ENCODE results near the gene CD59. TPM values are rescaled to one million over a fixed set of nuclear protein-coding genes. Genes with fewer than 3 reads are reported as not detected.
A peak's percentile ranks its signal among the peaks of the same experiment; 100 is the strongest.

CD59 gene
- total RNA-seq, 2 experiments from 2014 or later, result 79.4 TPM

GRCh38 chr11:33724644-33725035 is 11.6 kb downstream of the CD59 start:
- ChIA-PET POLR2A (interaction anchor here (1.1 kb wide), 1 partner anchor 9 kb away, joined by 5 read pairs; no protein-coding TSS in a partner anchor), CTCF (interaction anchor here (1.2 to 1.8 kb wide), 2 partner anchors 9 to 18 kb away, joined by 3 to 6 read pairs; no protein-coding TSS in a partner anchor)
- H3K4me3 Mint-ChIP-seq, result no peak overlapping the region
- H3K27ac Mint-ChIP-seq, result no peak overlapping the region
- H3K9me3 Mint-ChIP-seq, result no peaks in the 10 kb centered on the region
- H3K36me3 Mint-ChIP-seq, result peaks cover 27% of the 10 kb centered on the region
- no peak for DNase-seq
- intact Hi-C loops (cut with micrococcal nuclease), result loop anchor here (5.0 kb wide), 1 partner anchor 48 kb away; the partner anchor contains the start of gene FBXO3
- H3K4me1 Mint-ChIP-seq (ENCODE audit: low read depth), result peaks cover 49% of the 10 kb centered on the region
- H3K27me3 Mint-ChIP-seq, result no peaks in the 10 kb centered on the region

DNA sequence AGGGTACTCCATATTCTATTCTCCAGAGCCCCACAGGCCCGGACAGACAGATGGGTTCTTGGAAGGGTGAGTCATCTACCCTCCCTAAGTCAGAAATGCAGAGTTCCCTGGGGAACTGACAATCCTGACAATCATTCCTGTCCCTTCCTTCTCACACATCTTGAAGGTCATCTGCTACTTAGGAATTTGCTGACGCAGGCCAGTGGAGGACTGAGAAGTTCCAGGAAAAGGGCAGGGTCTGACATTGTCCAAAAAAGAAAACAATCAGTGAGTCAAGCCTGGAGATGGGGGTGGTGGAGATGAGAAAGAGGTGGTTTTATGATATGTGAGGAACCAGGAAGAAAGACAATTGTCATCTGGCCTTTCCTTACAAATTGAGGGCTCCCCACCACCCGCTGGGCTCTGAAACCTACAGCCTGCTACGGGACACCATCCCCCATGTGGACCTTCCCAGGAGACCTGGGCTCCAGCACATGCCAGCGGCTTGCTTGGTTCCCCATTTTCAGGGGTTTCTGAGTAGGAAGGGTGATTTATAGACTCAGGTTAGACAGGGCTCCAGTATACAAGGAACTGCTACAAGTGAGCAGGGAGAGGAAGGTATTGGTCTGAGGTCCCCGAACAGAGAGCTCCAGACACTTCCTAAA is 12.9 kb downstream of the CD59 start:
- H3K27ac Mint-ChIP-seq, result peak overlapping the region; percentile 81
- peak; percentile 25 for DNase-seq
- H3K4me3 Mint-ChIP-seq, result no peak overlapping the region

DNA sequence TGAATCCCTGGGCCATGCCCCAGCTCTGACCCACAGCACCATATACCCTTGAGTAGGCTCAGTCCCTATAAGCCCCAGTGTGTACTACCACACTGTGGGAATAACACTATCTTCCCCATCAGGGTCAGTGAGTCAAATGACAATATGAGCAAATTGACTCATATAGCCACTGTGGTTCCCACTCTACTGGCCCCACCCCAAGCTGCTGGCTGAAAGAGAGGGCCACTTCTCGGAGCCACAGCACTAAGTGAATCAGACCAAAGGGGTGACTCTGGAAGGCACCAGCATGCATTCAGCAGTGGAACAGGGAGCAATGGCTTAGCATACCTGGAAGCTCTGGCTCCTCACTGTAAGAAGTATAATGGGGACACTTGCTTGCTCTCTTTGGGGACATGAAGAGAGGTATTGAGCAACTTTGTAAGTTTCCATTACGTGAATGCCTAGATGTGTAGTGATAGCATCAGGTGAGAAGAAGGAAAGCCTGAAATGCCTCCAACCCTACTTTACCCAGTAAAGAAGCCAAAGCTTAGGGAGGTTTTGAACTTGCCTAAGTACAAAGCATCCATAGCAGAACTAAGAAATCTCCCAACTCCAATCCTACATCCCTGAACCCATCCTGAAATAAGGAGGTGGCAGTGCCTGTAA is 13.5 kb downstream of the CD59 start:
- CTCF ChIA-PET, result interaction anchor here (0.7 to 1.3 kb wide), 5 partner anchors 13 to 20 kb away, joined by 3 to 5 read pairs (median 4); no protein-coding TSS in a partner anchor
- intact Hi-C loops (cut with micrococcal nuclease), result loop anchor here (1.0 to 5.0 kb wide), 3 partner anchors 10 to 50 kb away; partner anchors contain the start of gene FBXO3
- Mint-ChIP-seq H3K9me3 (no peaks in the 10 kb centered on the region), H3K27ac (peak overlapping the region; percentile 81), H3K27me3 (no peaks in the 10 kb centered on the region), H3K36me3 (peaks cover 27% of the 10 kb centered on the region), H3K4me1 (ENCODE audit: low read depth) (peaks cover 46% of the 10 kb centered on the region), H3K4me3 (no peak overlapping the region)
- peak; percentile 82 for DNase-seq
- POLR2A ChIA-PET, result interaction anchor here (0.7 to 2.0 kb wide), 6 partner anchors 9 to 31 kb away, joined by 3 to 13 read pairs (median 4); partner anchors contain the start of gene CD59

More for the DNA sequence above, 12.9 kb downstream of the CD59 start:
- peaks cover 30% of the 10 kb centered on the region for H3K36me3 Mint-ChIP-seq
- intact Hi-C loops (cut with micrococcal nuclease), result loop anchor here (5.0 kb wide), 1 partner anchor 49 kb away; the partner anchor contains the start of gene FBXO3
- H3K4me1 Mint-ChIP-seq (ENCODE audit: low read depth), result peaks cover 46% of the 10 kb centered on the region
- ChIA-PET CTCF (interaction anchor here (0.7 to 1.8 kb wide), 6 partner anchors 8 to 19 kb away, joined by 3 to 6 read pairs (median 4); no protein-coding TSS in a partner anchor), POLR2A (interaction anchor here (0.7 to 2.0 kb wide), 6 partner anchors 8 to 382 kb away, joined by 3 to 13 read pairs (median 5); partner anchors contain the start of gene CD59)
- H3K9me3 Mint-ChIP-seq, result no peaks in the 10 kb centered on the region
- no peaks in the 10 kb centered on the region for H3K27me3 Mint-ChIP-seq

DNA sequence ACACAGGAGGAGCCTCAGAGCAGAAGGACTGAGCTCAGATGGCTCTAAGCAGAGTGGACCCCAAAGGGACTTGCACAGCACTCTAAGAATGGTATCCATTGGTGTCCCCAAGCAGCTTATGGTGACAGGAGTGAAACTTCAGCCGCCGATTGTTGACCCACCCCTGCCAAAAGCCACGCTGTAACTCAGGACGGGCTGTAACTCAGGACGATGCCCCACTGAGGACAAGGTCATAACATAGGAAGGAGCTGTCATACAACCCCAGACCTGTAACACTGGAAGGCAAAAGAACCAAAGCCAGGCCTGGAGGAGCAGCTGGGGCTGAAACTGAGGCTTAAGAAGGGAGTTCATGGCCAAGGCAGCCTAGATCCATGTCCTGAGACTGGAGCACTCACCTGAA is 14.2 kb downstream of the CD59 start:
- Mint-ChIP-seq H3K27ac (no peak overlapping the region), H3K9me3 (no peaks in the 10 kb centered on the region), H3K36me3 (peaks cover 27% of the 10 kb centered on the region), H3K27me3 (no peaks in the 10 kb centered on the region), H3K4me3 (no peak overlapping the region), H3K4me1 (ENCODE audit: low read depth) (peaks cover 46% of the 10 kb centered on the region)
- ChIA-PET POLR2A (interaction anchor here (0.7 to 2.0 kb wide), 5 partner anchors 11 to 31 kb away, joined by 3 to 13 read pairs (median 4); partner anchors contain the start of gene CD59), CTCF (interaction anchor here (0.9 to 1.3 kb wide), 3 partner anchors 12 to 21 kb away, joined by 3 to 5 read pairs (median 4); no protein-coding TSS in a partner anchor)
- no peak for DNase-seq
- intact Hi-C loops (cut with micrococcal nuclease), result loop anchor here (1.0 to 5.0 kb wide), 3 partner anchors 10 to 50 kb away; partner anchors contain the start of gene FBXO3

GRCh38 chr11:33721426-33721825 is 14.8 kb downstream of the CD59 start:
- no peaks in the 10 kb centered on the region for H3K9me3 Mint-ChIP-seq
- no peaks in the 10 kb centered on the region for H3K27me3 Mint-ChIP-seq
- intact Hi-C loops (cut with micrococcal nuclease), result loop anchor here (5.0 kb wide), 1 partner anchor 51 kb away; the partner anchor contains the start of gene FBXO3
- peaks cover 44% of the 10 kb centered on the region for H3K4me1 Mint-ChIP-seq (ENCODE audit: low read depth)
- H3K4me3 Mint-ChIP-seq, result no peak overlapping the region
- POLR2A ChIA-PET, result interaction anchor here (0.9 to 2.0 kb wide), 2 partner anchors 12 to 15 kb away, joined by 3 to 13 read pairs; partner anchors contain the start of gene CD59
- CTCF ChIA-PET, result interaction anchor here (1.1 kb wide), 2 partner anchors 20 to 21 kb away, joined by 3 read pairs; no protein-coding TSS in a partner anchor
- peaks cover 29% of the 10 kb centered on the region for H3K36me3 Mint-ChIP-seq
- DNase-seq, result peak; percentile 27
- no peak overlapping the region for H3K27ac Mint-ChIP-seq

- Mint-ChIP-seq H3K9me3 (no peaks in the 10 kb centered on the region), H3K36me3 (peaks cover 29% of the 10 kb centered on the region), H3K4me3 (no peak overlapping the region), H3K27me3 (no peaks in the 10 kb centered on the region), H3K27ac (no peak overlapping the region), H3K4me1 (ENCODE audit: low read depth) (peaks cover 35% of the 10 kb centered on the region)
- CTCF ChIA-PET, result interaction anchor here (1.0 to 1.8 kb wide), 2 partner anchors 14 to 23 kb away, joined by 3 to 7 read pairs; no protein-coding TSS in a partner anchor
- no peak for DNase-seq
- POLR2A ChIA-PET, result no interaction called here
- intact Hi-C loops (cut with micrococcal nuclease), result loop anchor here (5.0 kb wide), 1 partner anchor 108 kb away; no protein-coding TSS in a partner anchor
These were observed 16.6 kb downstream of the CD59 start for GRCh38 chr11:33719587-33719986.

DNA sequence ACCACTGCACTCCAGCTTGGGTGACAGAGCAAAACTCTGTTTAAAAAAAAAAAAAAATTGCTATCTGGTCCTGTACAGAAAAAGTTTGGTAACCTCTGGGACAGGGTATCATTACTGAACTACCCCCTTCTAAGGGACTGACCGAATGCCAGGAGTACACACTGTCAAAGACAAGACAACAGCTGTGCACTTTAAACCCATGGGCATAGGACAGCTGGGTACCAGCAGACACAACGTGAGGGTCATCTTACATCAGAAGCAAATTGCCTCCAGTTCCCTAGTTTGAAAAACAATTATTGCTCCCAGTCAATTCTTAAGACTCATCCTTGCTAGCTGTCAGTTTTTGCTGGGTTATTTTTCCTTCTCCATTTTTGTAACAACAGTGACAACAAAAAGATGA is 17.8 kb downstream of the CD59 start:
- no peak overlapping the region for H3K4me3 Mint-ChIP-seq
- CTCF ChIA-PET, result interaction anchor here (0.6 to 5.5 kb wide), 2 partner anchors 24 to 27 kb away, joined by 3 to 74 read pairs; no protein-coding TSS in a partner anchor
- DNase-seq, result no peak
- H3K27ac Mint-ChIP-seq, result no peak overlapping the region
- H3K9me3 Mint-ChIP-seq, result no peaks in the 10 kb centered on the region
- POLR2A ChIA-PET, result no interaction called here
- intact Hi-C loops (cut with micrococcal nuclease), result loop anchor here (5.0 kb wide), 1 partner anchor 109 kb away; no protein-coding TSS in a partner anchor
- no peaks in the 10 kb centered on the region for H3K27me3 Mint-ChIP-seq
- H3K4me1 Mint-ChIP-seq (ENCODE audit: low read depth), result peaks cover 24% of the 10 kb centered on the region
- peaks cover 30% of the 10 kb centered on the region for H3K36me3 Mint-ChIP-seq

- no peak for DNase-seq
- POLR2A ChIA-PET, result interaction anchor here (1.1 kb wide), 1 partner anchor 14 kb away, joined by 5 read pairs; no protein-coding TSS in a partner anchor
- H3K27ac Mint-ChIP-seq, result no peak overlapping the region
- no peaks in the 10 kb centered on the region for H3K27me3 Mint-ChIP-seq
- peaks cover 2% of the 10 kb centered on the region for H3K4me1 Mint-ChIP-seq (ENCODE audit: low read depth)
- CTCF ChIA-PET, result interaction anchor here (0.5 to 5.5 kb wide), 16 partner anchors 9 to 174 kb away, joined by 3 to 74 read pairs (median 4); partner anchors contain the start of gene CD59
- H3K4me3 Mint-ChIP-seq, result no peak overlapping the region
- H3K36me3 Mint-ChIP-seq, result peaks cover 24% of the 10 kb centered on the region
- intact Hi-C loops (cut with micrococcal nuclease), result loop anchor here (1.0 to 5.0 kb wide), 2 partner anchors 26 to 111 kb away; no protein-coding TSS in a partner anchor
- no peaks in the 10 kb centered on the region for H3K9me3 Mint-ChIP-seq
These were observed 20.0 kb downstream of the CD59 start for GRCh38 chr11:33716243-33716642.

GRCh38 chr11:33713856-33714398 is 22.3 kb downstream of the CD59 start:
- H3K27ac Mint-ChIP-seq, result no peak overlapping the region
- DNase-seq, result no peak
- H3K4me3 Mint-ChIP-seq, result no peak overlapping the region
- ChIA-PET POLR2A (no interaction called here), CTCF (interaction anchor here (0.6 to 5.5 kb wide), 2 partner anchors 28 to 29 kb away, joined by 5 to 74 read pairs; no protein-coding TSS in a partner anchor)
- no peaks in the 10 kb centered on the region for H3K4me1 Mint-ChIP-seq (ENCODE audit: low read depth)
- H3K9me3 Mint-ChIP-seq, result no peaks in the 10 kb centered on the region
- peaks cover 23% of the 10 kb centered on the region for H3K36me3 Mint-ChIP-seq
- intact Hi-C loops (cut with micrococcal nuclease), result no loop called here
- H3K27me3 Mint-ChIP-seq, result no peaks in the 10 kb centered on the region

DNA sequence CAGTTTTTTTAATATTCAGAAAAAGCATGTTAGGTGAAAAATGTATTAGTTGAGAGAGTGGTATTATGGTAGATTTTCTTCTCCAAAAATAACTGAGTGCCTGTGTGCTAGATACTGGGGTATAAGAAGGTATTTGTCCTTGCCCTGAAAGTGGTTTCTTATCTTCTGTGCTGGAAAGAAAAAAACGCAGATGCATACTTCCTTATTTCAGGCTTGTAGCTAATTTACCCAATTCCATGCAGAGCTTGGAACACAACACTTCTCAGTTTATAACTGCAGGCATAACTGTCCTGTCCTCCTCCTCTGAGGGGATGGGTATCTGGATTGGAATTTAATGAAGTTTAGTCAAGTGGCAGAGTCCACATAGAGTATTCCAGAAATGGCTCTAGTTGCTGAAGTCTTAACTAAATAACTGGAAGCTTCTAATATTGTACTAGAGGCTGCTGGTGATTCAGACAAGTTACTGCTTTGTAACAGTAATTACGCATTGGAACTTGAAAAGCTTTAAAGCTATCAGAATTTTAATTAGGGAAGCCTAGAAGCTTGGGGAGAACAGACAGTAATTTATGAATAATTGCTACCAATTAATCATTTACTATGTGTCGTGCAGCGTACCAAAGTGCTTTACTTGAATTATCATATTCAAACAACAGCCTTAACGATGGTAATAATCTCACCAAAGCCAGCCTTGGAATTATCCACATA is 22.9 kb downstream of the CD59 start:
- H3K27me3 Mint-ChIP-seq, result no peaks in the 10 kb centered on the region
- H3K4me1 Mint-ChIP-seq (ENCODE audit: low read depth), result no peaks in the 10 kb centered on the region
- intact Hi-C loops (cut with micrococcal nuclease), result no loop called here
- no peak overlapping the region for H3K27ac Mint-ChIP-seq
- POLR2A ChIA-PET, result no interaction called here
- CTCF ChIA-PET, result no interaction called here
- no peak overlapping the region for H3K4me3 Mint-ChIP-seq
- no peaks in the 10 kb centered on the region for H3K9me3 Mint-ChIP-seq
- H3K36me3 Mint-ChIP-seq, result peaks cover 22% of the 10 kb centered on the region
- DNase-seq, result no peak

GRCh38 chr11:33712436-33712835 is 23.8 kb downstream of the CD59 start:
- Mint-ChIP-seq H3K27me3 (no peaks in the 10 kb centered on the region), H3K27ac (no peak overlapping the region), H3K36me3 (peaks cover 22% of the 10 kb centered on the region), H3K9me3 (no peaks in the 10 kb centered on the region), H3K4me1 (ENCODE audit: low read depth) (no peaks in the 10 kb centered on the region), H3K4me3 (no peak overlapping the region)
- intact Hi-C loops (cut with micrococcal nuclease), result no loop called here
- no peak for DNase-seq
- CTCF ChIA-PET, result no interaction called here
- POLR2A ChIA-PET, result no interaction called here

Measured in activated CD4-positive, alpha-beta memory T cell treated with anti-CD3 and anti-CD28 coated beads for 36 hours (primary cell).